Cerebellar cortex (tissue), 1 donor: Measurements from ENCODE around the gene ZNF587B.
"Not testable (repeated sequence)": the region's sequence is repeated elsewhere in the genome, so short reads cannot be mapped to it uniquely, and the experiment has no call there.

Experiments used
- DNase-seq: peaks from one replicate; pipeline ENCODE4 v3.0.0-alpha.2; 2015; ENCODE audit warnings: low spot score

The ZNF587B gene

DNA sequence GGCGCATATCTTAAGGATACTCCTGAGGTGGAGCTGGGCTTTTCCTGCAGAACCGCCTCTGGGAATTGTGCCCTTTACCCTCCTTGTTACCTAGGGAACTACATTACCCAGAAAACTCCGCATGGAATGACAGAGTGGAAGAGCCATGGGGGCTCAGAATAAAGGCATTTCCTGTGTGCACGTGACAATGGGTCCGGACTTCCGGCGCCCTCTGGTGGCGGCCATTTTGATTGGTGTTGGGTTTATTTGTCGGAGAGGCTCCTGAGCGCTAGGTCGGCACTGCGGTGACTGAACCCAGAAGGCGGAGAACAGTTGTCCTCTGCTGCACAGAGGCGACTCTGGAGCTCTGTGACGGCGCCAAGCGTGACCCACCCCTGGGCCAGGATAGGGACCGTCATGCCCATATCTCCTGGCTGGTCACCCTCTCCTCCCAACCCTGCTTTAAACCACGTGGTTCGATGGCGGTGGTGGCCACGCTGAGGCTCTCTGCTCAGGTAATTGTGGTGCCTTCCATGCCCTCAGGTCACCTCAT, at the start of gene ZNF587B:
TSS of gene ZNF587B (plus strand) at position 229 of the 532 bp plus-strand sequence. CDS start at position 459, 230 bp downstream.
- peak; percentile 91 for DNase-seq

DNA sequence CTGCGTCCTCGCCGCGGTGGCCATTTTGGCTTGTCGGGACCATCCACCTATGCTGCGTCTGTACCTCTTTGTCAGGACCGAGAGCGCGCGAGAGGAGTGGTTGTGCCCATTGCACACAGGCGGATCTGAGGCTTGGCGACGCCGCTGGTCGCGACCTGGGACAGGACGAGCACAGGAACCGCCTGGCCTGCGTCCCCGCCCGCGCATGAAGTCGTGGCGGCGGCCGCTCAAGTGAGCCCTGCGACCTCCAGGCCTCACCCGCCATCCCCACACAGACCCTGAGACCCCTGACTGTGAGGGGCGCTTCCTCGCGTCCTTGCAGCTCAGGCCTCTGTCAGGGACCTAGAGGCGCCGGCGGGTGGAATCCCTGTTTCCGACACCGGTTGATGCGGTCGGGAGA, 43.8 kb upstream of the ZNF587B start:
- DNase-seq: no peak

DNA sequence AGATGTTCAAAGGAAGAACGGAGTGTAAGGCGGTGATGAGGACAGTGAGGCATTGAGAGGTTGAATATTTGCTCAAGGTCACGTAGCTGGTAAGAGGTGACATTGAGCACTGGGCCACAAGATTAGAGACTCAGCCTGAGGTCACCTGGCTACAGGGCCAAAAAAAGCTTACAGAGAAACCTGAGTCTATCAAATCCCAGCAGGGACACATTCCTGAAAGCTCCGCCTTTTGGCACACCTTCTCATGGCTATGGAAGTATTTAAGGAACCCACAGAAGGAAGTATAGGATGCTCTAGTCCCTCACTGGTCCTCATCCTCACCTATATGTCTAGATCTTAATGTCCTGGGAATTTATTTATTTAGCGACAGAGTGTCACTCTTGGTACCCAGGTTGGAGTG, 43.2 kb upstream of the ZNF587B start:
- no peak for DNase-seq

DNA sequence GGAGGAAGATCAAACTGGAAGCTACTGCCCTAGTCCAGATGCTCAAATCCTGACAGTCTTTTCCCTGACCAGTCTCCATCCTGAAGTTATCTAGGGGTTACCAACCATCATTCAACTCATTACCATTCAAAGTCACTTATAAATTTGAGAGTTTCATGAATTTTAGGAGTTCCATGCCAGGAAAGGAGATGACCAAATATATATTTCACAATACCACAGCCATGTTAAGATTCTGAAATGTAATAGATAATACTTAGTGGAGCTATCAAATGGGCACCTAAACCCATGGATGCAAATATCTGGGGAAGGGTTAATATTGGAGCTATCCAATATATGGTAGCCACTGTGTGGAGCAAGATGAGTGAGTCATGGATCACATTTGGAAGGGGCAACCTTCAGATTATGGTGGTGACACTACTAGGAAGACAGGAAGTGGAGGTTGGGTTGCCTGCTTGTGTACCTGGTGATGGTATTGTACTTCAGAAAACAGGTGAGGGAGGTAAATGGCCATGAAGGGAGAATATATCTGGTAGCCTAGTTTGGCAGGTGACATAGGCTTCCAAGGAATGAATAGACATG, 41.9 kb upstream of the ZNF587B start:
- no peak for DNase-seq

DNA sequence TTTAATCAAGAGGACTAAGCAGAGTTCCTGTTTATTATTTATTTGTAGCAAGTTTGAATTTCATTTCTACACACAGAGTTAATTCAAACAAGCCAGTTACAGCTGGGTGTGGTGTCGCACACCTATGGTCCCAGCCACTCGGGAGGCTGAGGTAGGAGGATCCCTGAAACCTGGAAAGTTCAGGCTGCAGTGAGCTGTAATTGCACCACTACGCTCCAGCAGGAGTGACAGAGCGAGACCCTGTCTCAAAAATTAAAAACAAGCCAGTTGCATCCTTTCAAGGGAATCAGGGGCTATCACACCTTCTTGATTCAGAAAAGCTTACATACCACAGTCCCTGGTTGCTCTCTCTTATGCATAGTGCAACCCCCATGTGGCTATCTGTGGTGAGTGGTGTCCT, 40.8 kb upstream of the ZNF587B start:
- DNase-seq: no peak

DNA sequence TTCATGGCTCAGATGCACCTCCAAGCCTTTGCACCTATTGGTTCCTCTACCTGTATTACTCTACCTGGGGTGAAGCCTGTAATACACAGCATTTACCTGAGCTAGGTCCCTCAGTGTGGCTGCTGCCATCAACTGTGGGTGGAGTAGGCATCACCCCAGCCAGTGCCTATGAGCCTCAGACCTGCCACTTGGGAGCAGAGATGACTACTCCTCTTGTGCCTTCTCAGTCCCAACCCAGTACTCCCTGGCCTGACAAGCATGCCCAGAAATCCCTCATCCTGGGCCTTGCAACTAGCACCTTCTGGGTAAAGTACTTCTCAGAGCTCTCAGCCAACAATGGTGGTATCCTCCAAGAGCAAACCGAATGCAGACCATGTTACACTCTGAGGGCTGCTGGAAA, 33.5 kb upstream of the ZNF587B start:
- DNase-seq: not testable (repeated sequence)

DNA sequence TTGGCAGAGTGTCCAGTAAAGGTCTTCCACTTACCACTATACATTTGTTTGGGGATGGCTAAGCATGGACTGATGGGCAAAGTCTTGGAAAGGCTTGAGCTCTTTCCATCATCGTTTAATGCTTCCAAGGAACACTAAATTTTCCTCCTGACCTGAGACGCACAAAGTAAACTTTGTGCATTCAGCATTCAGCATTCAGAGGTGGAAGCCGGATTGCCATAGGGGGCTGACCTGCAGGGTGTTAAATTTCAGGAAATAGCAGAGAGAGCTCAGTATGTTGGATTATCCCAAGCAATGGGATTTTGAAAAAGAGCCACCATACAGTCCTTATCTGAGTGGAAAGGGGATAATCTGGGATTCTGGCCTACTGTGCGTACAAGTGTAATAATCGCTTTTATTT, 29.4 kb upstream of the ZNF587B start:
- no peak for DNase-seq

DNA sequence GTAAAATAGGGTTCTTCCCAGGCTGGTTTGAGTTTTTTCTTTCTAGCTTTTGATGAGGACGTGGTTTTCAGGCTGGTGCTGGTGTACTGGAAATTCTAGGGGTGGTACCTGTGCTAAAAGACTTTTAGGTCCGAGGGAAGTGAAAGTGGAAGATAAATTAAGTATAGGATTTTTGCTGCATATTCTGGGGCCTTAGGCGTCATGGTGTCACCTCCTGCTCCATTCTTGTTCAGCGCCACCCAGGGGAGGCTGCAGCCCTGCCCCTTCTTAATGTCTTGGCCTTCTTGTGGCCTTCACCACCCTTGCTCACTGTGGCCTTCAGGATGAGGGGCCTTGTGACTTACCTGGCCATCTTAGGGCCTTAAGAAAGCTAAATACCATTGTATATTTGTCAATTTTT, 27.8 kb upstream of the ZNF587B start:
- DNase-seq: no peak

DNA sequence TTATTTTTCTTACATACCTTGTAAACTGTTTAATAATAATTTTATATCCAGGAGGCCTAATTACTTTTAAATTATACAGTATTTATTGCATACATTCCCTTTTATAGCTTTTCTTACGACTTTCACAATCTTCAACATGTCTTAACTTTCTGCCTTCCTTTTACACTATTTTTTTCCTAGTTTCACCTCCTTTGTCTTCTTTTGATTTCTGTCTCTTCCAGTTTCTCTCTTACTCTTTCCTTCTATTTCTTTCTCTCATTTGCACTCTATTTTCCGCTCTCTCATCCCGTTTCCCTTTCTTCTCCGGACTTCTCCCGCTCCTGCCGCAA, 26.9 kb upstream of the ZNF587B start:
- DNase-seq: no peak

DNA sequence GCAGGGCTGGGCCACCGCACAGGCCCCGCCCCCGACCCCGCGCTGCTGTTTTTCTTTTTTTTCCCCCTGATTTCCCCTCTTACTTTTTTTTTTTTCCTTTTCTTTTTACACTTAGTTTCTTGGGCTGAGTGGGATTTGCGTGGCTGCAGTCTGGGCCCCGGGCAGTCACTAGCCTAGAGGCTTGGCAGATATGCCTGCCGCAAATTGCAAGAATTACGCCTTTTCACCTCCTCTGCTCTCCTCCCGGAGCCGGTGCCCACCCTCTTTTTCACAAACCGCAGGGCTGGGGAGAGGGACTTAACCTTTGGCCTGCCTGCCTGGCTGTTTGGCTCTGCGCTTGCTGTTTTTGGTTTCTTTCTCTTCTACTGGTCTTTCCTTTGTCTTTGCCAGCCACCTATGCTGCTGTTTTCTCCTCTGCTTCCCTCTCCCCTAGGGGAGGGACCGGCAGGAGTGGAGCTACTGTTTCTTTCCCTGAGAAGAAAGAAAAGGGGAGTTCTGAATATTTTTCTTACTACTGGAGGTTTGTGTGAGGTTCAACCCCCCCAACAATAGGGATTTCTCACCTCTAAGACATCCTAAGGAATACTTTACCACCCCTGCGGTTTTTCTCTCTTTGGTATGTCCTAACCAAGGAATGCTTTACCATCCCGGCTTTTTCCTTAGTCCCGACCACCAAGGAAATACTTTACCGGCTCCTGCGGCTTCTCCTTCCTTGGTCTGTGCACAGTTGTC, 26.3 kb upstream of the ZNF587B start:
- DNase-seq: peak; percentile 25

DNA sequence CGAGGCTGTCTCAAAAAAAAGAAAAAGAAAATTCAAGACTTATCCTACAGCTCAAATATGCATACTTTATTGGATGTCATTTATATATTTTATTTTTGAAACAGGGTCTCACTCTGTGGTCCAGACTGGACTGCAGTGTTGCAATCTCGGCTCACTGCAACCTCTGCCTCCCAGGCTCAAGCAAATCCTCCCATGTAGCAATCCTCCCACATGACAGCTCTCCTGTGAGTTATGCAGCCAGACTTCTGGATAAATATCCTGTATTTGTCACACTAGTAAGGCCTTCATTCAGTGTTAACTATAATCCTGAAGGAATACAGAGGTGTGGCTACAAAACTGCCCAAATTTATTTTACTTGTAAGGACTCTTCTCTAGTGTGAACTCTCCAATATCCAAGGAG, 22.6 kb upstream of the ZNF587B start:
- DNase-seq: no peak

DNA sequence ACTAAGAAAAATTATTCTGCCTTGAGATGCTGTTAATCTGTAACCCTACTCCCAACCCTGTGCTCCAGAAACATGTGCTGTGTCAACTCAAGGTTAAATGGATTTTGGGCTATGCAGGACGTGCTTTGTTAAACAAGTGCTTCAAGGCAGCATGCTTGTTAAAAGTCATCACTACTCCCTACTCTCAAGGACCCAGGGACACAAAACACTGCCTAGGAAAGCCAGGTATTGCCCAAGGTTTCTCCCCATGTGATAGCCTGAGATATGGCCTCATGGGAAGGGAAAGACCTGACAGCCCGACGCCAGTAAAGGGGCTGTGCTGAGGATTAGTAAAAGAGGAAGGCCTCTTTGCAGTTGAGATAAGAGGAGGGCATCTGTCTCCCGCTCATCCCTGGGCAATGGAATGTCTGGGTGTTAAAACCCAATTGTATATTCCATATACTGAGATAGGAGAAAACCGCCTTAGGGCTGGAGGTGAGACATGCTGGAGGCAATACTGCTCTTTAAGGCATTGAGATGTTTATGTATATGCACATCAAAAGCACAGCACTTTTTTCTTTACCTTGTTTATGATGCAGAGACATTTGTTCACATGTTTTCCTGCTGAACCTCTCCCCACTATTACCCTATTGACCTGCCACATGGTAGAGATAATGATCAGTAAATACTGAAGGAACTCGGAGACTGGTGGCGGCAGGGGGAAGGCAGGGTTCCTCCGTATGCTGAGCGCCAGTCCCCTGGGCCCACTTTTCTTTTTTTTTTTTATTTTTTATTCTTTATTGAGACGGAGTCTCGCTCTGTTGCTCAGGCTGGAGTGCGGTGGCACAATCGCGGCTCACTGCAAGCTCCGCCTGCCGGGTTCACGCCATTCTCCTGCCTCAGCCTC, 19.4 kb upstream of the ZNF587B start:
- DNase-seq: not testable (repeated sequence)

DNA sequence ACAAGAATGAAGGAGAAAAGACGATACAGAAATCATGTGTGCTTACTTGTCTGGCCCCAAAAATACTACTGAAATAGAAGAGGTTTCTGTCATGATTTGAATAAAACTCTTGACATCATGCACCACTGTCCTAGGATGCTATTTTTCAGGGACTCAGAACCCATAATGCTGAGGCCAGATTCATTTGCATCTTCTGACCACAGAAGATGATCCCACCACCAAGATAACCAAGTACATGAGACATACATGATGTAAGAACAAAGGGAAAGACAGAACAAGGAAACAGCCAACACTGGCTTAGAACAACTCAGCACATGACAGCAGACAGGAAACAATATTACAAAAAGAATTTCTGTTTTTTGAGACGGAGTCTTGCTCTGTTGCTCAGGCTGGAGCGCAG, 17.9 kb upstream of the ZNF587B start:
- DNase-seq: no peak

DNA sequence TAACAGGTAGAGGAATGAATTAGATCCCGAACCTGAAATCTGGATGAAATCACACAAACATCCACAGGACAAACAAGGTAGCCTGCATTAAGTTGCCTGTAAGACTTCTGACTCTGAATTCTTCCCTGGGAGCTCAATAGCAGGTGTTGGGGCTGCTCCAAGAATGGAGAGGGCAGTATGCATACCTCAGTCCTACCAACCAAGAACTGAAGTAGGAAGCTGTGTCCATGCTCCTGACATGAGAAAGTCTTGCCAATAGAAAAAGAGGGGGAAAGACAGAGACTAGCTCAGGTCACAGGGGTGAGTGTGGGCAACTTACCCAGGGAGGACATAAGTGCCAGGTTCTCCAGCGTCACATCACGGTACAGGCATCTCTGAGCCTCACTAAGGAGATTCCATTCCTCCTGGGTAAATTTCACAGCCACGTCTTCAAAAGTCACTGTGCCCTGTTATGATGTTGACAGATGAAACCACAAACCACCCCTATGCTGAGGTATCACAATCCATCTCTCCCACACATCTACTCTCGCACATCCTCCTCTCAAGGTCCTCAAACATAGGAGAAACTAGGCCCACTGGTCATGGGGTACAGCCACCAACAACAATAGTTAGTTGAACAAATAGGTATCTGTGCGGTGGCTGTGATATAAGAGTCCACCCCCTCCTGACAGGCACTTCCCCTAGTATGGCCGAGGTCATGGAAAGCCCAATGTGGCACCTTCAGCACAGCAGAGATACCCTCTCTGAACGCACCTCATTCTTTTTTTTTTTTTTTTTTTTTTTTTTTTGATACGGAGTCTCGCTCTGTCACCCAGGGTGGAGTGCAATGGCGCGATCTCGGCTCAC, 16.9 kb upstream of the ZNF587B start:
- DNase-seq: not testable (repeated sequence)

DNA sequence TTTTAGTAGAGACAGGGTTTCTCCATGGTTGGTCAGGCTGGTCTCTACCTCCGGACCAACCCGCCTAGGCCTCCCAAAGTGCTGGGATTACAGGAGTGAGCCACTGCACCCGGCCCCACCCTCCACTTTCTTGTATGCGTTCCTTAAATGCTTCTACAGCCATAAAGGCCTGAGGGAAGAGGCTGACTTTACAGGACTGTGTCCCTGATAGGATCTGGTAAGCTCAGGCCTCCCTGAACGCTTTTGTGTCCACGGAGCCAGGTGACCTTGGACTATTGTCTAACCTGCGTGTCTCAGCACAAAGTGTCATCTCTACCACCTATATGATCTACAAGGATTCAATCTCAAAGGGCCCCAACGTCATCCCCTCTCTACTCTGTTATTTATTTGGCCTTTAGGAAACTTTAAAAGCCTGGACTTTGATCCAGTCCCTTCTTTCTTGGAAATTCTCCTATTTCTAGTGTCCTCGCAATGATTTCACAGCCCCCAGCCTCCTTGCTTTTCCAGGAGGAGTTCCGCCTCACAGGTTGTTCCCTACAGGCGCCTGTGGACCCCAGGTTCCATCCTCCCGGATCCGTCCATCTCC, 16.1 kb upstream of the ZNF587B start:
- no peak for DNase-seq

DNA sequence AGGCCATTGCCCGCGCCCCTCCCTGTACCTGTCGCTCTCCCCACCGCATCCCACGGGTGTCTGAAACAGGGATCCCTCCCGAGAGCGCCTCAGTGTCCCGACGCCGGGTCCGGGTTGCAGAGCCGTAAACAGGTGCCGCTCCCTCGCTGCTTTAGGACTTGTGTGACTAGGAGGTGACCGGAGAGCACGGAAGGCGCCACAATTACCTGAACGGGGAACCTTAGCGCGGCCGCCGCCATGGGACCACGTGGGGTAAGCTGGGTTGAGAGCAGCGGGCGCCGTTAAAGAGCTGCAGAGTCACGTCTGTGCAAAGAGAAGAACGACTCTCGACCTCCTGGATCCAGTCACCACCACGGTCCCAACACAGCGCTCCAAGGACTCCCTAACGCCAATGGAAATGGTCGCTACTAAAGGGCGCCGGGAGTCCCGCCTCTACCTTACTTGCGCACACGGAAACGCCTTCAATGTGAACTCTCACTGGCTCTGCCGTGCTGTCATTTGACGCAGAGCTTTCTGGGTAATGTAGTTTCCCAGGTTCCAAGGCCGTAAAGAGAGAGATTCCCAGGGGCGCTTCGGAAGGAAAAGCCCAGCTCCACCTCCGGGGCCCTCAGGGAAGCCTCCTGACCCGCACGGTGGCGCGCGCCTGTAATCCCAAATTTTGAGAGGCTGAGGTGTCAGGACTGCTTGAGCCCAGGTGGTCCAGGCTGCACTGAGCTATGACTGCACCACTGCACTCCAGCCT, 15.4 kb upstream of the ZNF587B start, which contains the start of gene ZNF552:
TSS of gene ZNF552 (minus strand) at position 409 of the 742 bp plus-strand sequence. CDS start at position 239, 170 bp downstream.
- DNase-seq: peak; percentile 98

DNA sequence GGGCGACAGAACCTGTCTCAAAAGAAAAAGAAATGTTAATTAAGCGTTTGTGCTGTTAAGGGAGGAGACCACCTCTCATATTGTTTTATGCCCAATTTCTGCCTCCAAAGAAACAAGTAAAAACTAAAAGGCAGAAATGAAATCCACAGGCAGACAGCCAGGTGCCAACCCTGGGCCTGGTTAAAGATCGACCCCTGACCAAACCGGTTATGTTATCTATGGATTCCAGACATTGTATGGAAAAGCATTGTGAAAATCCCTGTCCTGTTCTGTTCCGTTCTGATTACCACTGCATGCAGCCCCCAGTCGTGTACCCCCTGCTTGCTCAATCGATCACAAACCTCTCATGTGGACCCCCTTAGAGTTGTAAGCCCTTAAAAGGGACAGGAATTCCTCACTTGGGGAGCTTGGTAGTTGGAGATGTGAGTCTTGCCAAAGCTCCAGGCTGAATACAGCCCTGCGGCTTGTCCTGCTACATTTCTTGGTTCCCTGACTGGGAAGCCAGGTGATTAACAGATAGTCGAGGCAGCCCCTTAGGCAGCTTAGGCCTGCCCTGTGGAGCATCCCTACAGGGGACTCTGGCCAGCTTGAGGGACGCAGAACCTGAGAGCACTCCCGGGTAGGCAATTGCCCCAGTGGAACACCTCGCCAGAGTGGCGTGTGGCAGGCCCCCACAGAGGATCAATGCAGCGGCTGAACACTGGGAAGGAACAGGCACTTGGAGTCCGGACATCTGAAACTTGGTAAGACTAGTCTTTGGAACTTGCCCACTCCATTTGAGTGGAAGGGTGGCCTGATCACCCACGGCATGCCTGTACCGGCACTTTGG, 14.6 kb upstream of the ZNF587B start:
- no peak for DNase-seq

DNA sequence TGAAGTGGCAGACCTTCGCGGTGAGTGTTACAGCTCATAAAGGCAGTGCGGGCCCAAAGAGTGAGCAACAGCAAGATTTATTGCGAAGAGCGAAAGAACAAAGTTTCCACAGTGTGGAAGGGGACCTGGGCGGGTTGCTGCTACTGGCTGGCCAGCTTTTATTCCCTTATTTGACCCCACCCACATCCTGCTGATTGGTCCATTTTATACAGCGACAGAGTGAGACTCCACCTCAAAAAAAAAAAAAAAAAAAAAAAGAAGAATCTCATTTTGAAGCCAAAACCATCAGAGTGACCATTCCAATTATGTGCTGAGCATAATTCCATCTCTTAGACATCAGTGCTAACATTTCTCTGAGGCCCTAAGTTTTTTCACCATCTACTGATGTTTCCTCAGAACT, 13.4 kb upstream of the ZNF587B start:
- no peak for DNase-seq

DNA sequence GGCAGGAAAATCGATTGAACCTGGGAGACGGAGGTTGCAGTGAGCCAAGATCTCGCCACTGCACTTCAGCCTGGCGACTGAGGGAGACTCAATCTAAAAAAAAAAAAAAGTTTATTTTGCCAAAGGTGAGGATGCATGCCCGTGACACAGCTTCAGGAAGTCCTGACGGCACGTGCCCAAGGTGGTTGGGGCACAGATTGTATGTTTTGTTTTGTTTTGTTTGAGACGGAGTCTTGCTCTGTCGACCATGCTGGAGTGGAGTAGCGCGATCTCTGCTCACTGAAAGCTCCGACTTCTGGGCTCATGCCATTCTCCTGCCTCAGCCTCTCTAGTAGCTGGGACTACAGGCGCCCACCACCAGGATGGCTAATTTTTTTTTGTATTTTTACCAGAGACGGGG, 12.1 kb upstream of the ZNF587B start:
- DNase-seq: no peak

DNA sequence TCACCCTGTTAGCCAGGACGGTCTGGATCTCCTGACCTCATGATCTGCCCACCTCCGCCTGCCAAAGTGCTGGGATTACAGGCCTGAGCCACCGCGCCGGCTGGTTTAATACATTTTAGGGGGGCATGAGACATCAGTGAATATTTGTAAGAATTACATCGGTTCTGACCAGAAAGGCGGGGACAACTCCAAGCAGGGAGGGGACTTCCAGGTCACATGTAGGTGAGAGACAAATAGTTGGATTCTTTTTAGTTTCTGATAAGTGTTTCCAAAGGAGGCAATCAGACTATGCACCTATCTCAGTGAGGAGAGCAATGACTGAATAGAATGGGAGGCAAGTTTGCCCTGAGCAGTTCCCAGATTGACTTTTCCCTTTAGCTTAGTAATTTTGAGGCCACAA, 11.7 kb upstream of the ZNF587B start:
- DNase-seq: no peak
